Rectal smooth muscle tissue (tissue), 1 donor: ENCODE measurements around the gene RPS6KB2.
A peak's percentile ranks its signal among the peaks of the same experiment; 100 is the strongest.
"Not testable (repeated sequence)": the region's sequence is repeated elsewhere in the genome, so short reads cannot be mapped to it uniquely, and the experiment has no call there.

ENCODE experiments used
- H3K27ac ChIP-seq: one replicate; pipeline ENCODE4 v1.7.0; 2013; ENCODE audit warnings: low read depth, low read length, inconsistent platforms
- H3K27me3 ChIP-seq: one replicate; pipeline ENCODE4 v1.7.0; 2013; ENCODE audit warnings: low read length; ENCODE audit not compliant: control insufficient read depth, insufficient read depth
- H3K36me3 ChIP-seq: one replicate; pipeline ENCODE4 v1.7.0; 2013; ENCODE audit warnings: low read length; ENCODE audit not compliant: control insufficient read depth, insufficient read depth
- H3K4me1 ChIP-seq: one replicate; pipeline ENCODE4 v1.7.0; 2013; ENCODE audit warnings: low read length; ENCODE audit not compliant: control insufficient read depth, insufficient read depth
- H3K4me3 ChIP-seq: one replicate; pipeline ENCODE4 v1.7.0; 2013; ENCODE audit warnings: low read length
- H3K9ac ChIP-seq: one replicate; pipeline ENCODE4 v1.7.0; 2013; ENCODE audit warnings: low read length

RPS6KB2 gene

GRCh38 chr11:67417425-67417824 lies 10.9 kb upstream of the RPS6KB2 start:
- H3K4me1 ChIP-seq, result peaks cover 3% of the 10 kb centered on the region
- H3K4me3 ChIP-seq, result no peak overlapping the region
- no peak overlapping the region for H3K9ac ChIP-seq
- no peaks in the 10 kb centered on the region for H3K27me3 ChIP-seq
- no peak overlapping the region for H3K27ac ChIP-seq
- no peaks in the 10 kb centered on the region for H3K36me3 ChIP-seq

GRCh38 chr11:67418476-67419281 lies 9.6 kb upstream of the RPS6KB2 start:
- Histone ChIP-seq H3K9ac (no peak overlapping the region), H3K36me3 (no peaks in the 10 kb centered on the region), H3K4me3 (peak overlapping the region; percentile 21), H3K27me3 (no peaks in the 10 kb centered on the region), H3K4me1 (peaks cover 3% of the 10 kb centered on the region), H3K27ac (no peak overlapping the region)

GRCh38 chr11:67419325-67420049 lies 8.8 kb upstream of the RPS6KB2 start:
- no peaks in the 10 kb centered on the region for H3K27me3 ChIP-seq
- H3K4me1 ChIP-seq, result peaks cover 3% of the 10 kb centered on the region
- H3K4me3 ChIP-seq, result peak overlapping the region; percentile 75
- H3K27ac ChIP-seq, result no peak overlapping the region
- no peaks in the 10 kb centered on the region for H3K36me3 ChIP-seq
- no peak overlapping the region for H3K9ac ChIP-seq

GRCh38 chr11:67420147-67420645 lies 8.1 kb upstream of the RPS6KB2 start:
- no peaks in the 10 kb centered on the region for H3K27me3 ChIP-seq
- peaks cover 3% of the 10 kb centered on the region for H3K4me1 ChIP-seq
- peak overlapping the region; percentile 75 for H3K4me3 ChIP-seq
- H3K36me3 ChIP-seq, result no peaks in the 10 kb centered on the region
- H3K9ac ChIP-seq, result peak overlapping the region; percentile 38
- peak overlapping the region; percentile 86 for H3K27ac ChIP-seq

- Histone ChIP-seq H3K4me3 (peak overlapping the region; percentile 75), H3K36me3 (no peaks in the 10 kb centered on the region), H3K9ac (peak overlapping the region; percentile 38), H3K4me1 (peaks cover 3% of the 10 kb centered on the region), H3K27ac (peak overlapping the region; percentile 86), H3K27me3 (no peaks in the 10 kb centered on the region)
Measured at GRCh38 chr11:67420646-67421429, 7.5 kb upstream of the RPS6KB2 start.

GRCh38 chr11:67421430-67422031 lies 6.8 kb upstream of the RPS6KB2 start:
- Histone ChIP-seq H3K4me1 (peaks cover 3% of the 10 kb centered on the region), H3K27ac (peak overlapping the region; percentile 14), H3K9ac (no peak overlapping the region), H3K36me3 (no peaks in the 10 kb centered on the region), H3K4me3 (peak overlapping the region; percentile 22), H3K27me3 (no peaks in the 10 kb centered on the region)

- no peak overlapping the region for H3K9ac ChIP-seq
- peaks cover 6% of the 10 kb centered on the region for H3K4me1 ChIP-seq
- H3K36me3 ChIP-seq, result no peaks in the 10 kb centered on the region
- no peak overlapping the region for H3K27ac ChIP-seq
- no peak overlapping the region for H3K4me3 ChIP-seq
- no peaks in the 10 kb centered on the region for H3K27me3 ChIP-seq
Measured at GRCh38 chr11:67422891-67423290, 5.4 kb upstream of the RPS6KB2 start.

- no peak overlapping the region for H3K4me3 ChIP-seq
- no peaks in the 10 kb centered on the region for H3K36me3 ChIP-seq
- H3K27ac ChIP-seq, result no peak overlapping the region
- peaks cover 6% of the 10 kb centered on the region for H3K4me1 ChIP-seq
- H3K9ac ChIP-seq, result no peak overlapping the region
- no peaks in the 10 kb centered on the region for H3K27me3 ChIP-seq
Measured at GRCh38 chr11:67423466-67423865, 4.8 kb upstream of the RPS6KB2 start.

GRCh38 chr11:67423891-67424613 lies 4.2 kb upstream of the RPS6KB2 start:
- Histone ChIP-seq H3K27me3 (no peaks in the 10 kb centered on the region), H3K4me1 (peaks cover 7% of the 10 kb centered on the region), H3K27ac (no peak overlapping the region), H3K4me3 (no peak overlapping the region), H3K9ac (no peak overlapping the region), H3K36me3 (no peaks in the 10 kb centered on the region)

- peak overlapping the region; percentile 76 for H3K4me3 ChIP-seq
- not testable (repeated sequence) for H3K36me3 ChIP-seq, H3K4me1 ChIP-seq, H3K27me3 ChIP-seq, H3K9ac ChIP-seq
- H3K27ac ChIP-seq, result peak overlapping the region; percentile 88
Measured at GRCh38 chr11:67427364-67427859, 882 bp upstream of the RPS6KB2 start.

GRCh38 chr11:67429038-67429668 lies 859 bp downstream of the RPS6KB2 start:
- Histone ChIP-seq H3K4me3 (peak overlapping the region; percentile 76), H3K27ac (peak overlapping the region; percentile 88), H3K36me3 (peaks cover 6% of the 10 kb centered on the region), H3K27me3 (no peaks in the 10 kb centered on the region), H3K9ac (peak overlapping the region; percentile 81), H3K4me1 (peaks cover 9% of the 10 kb centered on the region)
